Esophagus muscularis mucosa (tissue), 4 donors: ENCODE results near the gene CAMTA1.

Source experiments
- EP300 ChIP-seq: sonication (generic); formaldehyde crosslinking; IDR thresholded peaks from one replicate; pipeline ENCODE4 v1.6.1; 2017; ENCODE audit warnings: antibody characterized with exemption
- POLR2A ChIP-seq: fragments of 450-650 bp; IDR thresholded peaks from one replicate; pipeline ENCODE4 v1.6.1; 2017; ENCODE audit warnings: antibody characterized with exemption, moderate library complexity, mild to moderate bottlenecking, low read depth
- POLR2AphosphoS5 ChIP-seq, 2 donors: sonication (generic); formaldehyde crosslinking; IDR thresholded peaks; one replicate each; pipeline ENCODE4 v1.6.1; 2017; ENCODE audit warnings: antibody characterized with exemption in 2 of 2
- TF ChIP-seq, protein P1 (sequence below), 3 experiments: fragments of 200-600 bp in 2 of 3; fragments of 450-650 bp in 1 of 3; sonication (generic) in 2 of 3; IDR thresholded peaks; one replicate each; pipeline ENCODE4 v1.5.1; 2017 to 2019; ENCODE audit warnings: antibody characterized with exemption in 3 of 3, mild to moderate bottlenecking in 2 of 3, moderate library complexity in 1 of 3

DNA sequence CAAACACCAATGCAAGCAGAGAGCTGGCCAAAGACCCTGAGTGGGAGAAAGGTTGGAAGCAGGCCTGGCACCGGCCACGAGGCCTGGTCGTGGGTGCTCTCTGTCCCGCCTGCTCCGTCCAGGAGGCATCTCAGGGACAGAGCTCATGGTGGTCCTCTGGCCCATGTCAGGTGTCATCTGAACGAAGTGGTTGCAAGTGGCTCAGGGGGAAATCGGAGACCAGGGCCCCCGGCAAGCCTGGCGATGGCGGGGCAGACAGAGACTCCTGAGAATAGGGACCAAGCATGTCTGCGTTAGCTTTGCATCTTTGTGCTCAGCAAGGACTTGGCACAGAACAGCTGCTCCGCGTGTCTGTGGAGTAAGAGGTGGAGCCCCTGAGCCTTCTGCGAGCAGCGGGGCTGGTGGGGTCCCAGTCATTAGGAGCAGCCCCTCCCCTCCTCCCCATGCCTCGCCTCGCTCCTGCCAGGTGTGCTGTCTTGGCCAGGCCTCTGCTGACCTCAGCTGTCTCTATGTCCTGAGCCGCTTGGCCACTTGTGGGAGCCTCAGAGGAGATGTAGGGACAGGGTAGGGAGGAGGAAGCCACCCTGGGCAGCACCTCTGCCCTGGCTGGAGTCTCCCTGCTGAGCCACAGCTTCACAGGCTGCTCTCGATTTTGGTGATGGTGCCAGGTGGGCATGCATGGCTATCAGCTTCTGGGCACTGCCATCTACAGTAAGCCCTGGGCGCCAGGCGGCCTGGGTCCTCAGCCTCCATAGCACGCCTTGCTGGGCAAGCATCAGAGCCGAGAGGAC lies 622.9 kb downstream of the CAMTA1 start:
- TF ChIP-seq, protein P1, sequence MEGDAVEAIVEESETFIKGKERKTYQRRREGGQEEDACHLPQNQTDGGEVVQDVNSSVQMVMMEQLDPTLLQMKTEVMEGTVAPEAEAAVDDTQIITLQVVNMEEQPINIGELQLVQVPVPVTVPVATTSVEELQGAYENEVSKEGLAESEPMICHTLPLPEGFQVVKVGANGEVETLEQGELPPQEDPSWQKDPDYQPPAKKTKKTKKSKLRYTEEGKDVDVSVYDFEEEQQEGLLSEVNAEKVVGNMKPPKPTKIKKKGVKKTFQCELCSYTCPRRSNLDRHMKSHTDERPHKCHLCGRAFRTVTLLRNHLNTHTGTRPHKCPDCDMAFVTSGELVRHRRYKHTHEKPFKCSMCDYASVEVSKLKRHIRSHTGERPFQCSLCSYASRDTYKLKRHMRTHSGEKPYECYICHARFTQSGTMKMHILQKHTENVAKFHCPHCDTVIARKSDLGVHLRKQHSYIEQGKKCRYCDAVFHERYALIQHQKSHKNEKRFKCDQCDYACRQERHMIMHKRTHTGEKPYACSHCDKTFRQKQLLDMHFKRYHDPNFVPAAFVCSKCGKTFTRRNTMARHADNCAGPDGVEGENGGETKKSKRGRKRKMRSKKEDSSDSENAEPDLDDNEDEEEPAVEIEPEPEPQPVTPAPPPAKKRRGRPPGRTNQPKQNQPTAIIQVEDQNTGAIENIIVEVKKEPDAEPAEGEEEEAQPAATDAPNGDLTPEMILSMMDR (IDR thresholded peaks at IDR 0.05): no peak
- TF ChIP-seq EP300: no peak
- no peak for TF ChIP-seq POLR2AphosphoS5 (IDR thresholded peaks at IDR 0.05)
- TF ChIP-seq POLR2A: no peak
